ENCODE measurements around the gene EIF6. TPM values are rescaled to one million over a fixed set of nuclear protein-coding genes. Genes with fewer than 3 reads are reported as not detected.

The EIF6 gene
- total RNA-seq, 1 donor from 2014 or later = 78.8 TPM

- TF ChIP-seq, protein P1, sequence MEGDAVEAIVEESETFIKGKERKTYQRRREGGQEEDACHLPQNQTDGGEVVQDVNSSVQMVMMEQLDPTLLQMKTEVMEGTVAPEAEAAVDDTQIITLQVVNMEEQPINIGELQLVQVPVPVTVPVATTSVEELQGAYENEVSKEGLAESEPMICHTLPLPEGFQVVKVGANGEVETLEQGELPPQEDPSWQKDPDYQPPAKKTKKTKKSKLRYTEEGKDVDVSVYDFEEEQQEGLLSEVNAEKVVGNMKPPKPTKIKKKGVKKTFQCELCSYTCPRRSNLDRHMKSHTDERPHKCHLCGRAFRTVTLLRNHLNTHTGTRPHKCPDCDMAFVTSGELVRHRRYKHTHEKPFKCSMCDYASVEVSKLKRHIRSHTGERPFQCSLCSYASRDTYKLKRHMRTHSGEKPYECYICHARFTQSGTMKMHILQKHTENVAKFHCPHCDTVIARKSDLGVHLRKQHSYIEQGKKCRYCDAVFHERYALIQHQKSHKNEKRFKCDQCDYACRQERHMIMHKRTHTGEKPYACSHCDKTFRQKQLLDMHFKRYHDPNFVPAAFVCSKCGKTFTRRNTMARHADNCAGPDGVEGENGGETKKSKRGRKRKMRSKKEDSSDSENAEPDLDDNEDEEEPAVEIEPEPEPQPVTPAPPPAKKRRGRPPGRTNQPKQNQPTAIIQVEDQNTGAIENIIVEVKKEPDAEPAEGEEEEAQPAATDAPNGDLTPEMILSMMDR (IDR thresholded peaks at IDR 0.05) = no peak
- Histone ChIP-seq H3K36me3 (no peaks in the 10 kb centered on the region), H3K9me3 (no peaks in the 10 kb centered on the region), H3K27ac (no peak overlapping the region), H3K4me1 (no peaks in the 10 kb centered on the region), H3K4me3 (no peak overlapping the region), H3K27me3 (no peaks in the 10 kb centered on the region)
- no peak for DNase-seq
- intact Hi-C loops (cut with DNase I) = no loop called here
- no peak for ATAC-seq
Measured at GRCh38 chr20:35320396-35321126, 36.0 kb upstream of the EIF6 start.

DNA sequence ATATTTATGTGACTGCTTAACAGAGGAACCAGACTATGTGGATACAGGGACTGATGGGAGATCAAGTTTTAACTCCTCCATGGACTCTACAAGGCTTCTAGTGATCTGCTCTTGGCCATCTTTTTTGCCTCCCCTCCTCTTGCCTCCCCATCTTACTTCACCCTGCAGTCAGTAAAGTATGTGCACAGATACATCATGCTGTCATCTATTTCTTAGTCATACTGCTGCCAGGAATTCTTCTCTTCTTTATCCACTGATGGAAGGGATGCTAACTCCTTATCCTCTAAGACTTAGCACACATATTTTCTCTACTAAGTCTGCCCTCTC lies 35.3 kb upstream of the EIF6 start:
- Histone ChIP-seq H3K9me3 (no peaks in the 10 kb centered on the region), H3K4me1 (no peaks in the 10 kb centered on the region), H3K4me3 (no peak overlapping the region), H3K27me3 (no peaks in the 10 kb centered on the region), H3K36me3 (no peaks in the 10 kb centered on the region), H3K27ac (no peak overlapping the region)
- TF ChIP-seq, protein P1 (IDR thresholded peaks at IDR 0.05) = no peak
- intact Hi-C loops (cut with DNase I) = no loop called here
- no peak for DNase-seq
- no peak for ATAC-seq

DNA sequence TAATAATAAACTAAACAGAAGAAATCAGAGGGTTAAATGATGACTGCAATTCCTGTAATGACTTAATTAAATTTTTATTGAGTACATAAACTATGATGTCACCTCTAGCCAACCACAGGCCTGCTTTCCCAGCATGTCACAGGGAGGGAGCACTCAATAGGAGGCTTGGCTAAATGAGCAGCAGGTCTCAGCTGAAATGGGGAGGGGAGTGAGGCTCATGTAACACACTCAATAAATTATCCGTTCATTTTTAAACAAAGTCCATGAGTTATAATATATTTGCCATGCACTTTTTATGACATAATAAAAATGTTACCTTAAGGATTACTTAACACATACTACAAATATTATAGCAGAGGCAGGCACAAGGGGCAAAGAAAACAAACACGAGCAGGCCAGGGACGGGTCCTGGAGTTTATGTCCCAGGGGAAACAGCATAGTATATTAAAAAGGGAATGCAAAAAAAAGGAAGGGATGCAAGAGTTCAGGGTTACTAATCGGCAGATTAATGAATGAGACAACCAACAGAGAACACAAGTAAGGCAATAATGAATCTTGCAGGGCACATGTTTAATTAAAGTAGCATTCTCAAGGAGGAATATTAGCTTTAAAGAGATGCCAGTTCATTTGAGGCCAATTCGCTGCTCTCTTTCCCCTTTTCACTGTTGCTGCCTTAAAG lies 34.8 kb upstream of the EIF6 start:
- Histone ChIP-seq H3K9me3 (no peaks in the 10 kb centered on the region), H3K4me3 (no peak overlapping the region), H3K36me3 (no peaks in the 10 kb centered on the region), H3K27me3 (no peaks in the 10 kb centered on the region), H3K4me1 (no peaks in the 10 kb centered on the region), H3K27ac (no peak overlapping the region)
- ATAC-seq (no peak), DNase-seq (no peak)
- TF ChIP-seq, protein P1 (IDR thresholded peaks at IDR 0.05) = no peak
- intact Hi-C loops (cut with DNase I) = no loop called here

DNA sequence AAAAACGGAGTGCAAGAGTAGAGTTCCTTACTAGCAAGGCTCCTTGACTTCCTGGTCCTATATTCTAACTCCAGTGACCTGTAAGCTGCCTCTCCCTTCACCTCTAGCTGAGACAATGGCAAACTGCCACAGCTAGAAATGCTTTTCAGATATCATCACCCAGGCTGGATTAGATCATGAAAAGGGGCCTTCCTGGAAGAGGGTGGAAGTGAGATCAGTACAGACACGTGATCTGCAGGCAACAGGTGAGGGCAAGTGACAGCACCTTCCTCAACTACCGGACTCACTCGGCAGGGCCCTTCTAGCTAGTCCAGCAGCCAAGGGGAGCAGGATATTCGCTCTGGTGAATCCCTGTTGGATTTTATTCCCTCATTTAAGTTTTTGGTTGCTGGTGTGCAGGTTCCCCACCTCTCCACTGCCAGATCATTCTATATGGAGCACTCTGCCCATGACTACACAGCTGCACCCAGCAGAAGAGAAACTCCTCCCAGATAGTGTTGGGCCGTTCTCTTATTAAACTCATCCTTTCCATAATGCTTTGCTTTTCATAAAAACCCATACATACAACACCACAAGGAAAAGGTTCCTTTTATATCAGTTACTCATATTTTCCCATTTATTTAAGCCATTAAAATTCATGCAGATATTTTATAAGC lies 34.1 kb upstream of the EIF6 start:
- Histone ChIP-seq H3K4me3 (no peak overlapping the region), H3K27ac (no peak overlapping the region), H3K9me3 (no peaks in the 10 kb centered on the region), H3K4me1 (no peaks in the 10 kb centered on the region), H3K36me3 (no peaks in the 10 kb centered on the region), H3K27me3 (no peaks in the 10 kb centered on the region)
- intact Hi-C loops (cut with DNase I) = no loop called here
- DNase-seq = no peak
- peak; percentile 86 for ATAC-seq
- TF ChIP-seq, protein P1 (IDR thresholded peaks at IDR 0.05) = no peak

DNA sequence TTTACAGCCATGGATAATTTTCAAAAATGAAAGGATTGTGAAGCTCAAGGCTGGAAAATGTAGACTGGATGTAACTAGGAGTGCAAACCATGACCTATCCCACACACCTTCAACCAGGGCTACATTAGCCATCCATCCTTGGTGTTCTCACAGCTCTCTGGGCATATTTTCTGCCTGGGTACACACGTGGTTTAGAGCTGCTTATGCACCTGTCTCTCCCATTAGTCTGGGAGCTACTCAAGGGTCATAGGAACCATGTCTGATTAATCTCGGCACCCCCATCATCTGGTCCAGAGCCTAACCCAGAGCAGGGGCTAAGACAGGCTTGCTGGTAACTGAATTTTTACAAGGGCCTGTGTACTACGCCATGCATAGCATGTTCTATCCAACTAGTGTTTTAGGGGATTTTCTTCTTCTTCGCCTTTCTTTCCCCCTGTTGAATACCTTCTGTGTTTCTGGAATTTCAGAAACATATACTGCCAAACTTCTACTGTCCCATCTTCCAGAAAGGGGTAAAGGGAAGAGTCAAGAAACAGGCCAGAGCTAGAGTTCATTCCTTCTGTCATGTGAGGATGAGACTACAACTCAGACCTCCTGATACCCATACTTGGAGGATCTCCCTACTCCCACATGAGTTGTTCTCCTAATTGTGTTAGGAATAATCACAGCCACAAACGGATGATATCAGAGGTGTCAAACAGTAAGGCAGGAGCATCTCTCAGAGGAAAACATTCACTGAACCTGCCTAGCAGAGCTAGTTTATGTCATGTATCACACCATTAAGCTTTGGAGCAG lies 33.0 kb upstream of the EIF6 start:
- H3K27me3 ChIP-seq = no peaks in the 10 kb centered on the region
- no peak for DNase-seq
- H3K9me3 ChIP-seq = no peaks in the 10 kb centered on the region
- no peak overlapping the region for H3K4me3 ChIP-seq
- H3K27ac ChIP-seq = no peak overlapping the region
- intact Hi-C loops (cut with DNase I) = no loop called here
- no peaks in the 10 kb centered on the region for H3K4me1 ChIP-seq
- no peaks in the 10 kb centered on the region for H3K36me3 ChIP-seq
- TF ChIP-seq, protein P1 (IDR thresholded peaks at IDR 0.05) = no peak
- ATAC-seq = no peak

All from upper lobe of right lung (tissue), 1 donor.